ENCODE results near the gene OLR1.

Gene OLR1

GRCh38 chr12:10197879-10198278 is 25.9 kb upstream of the OLR1 start:
- TF ChIP-seq TAF1 (IDR thresholded peaks at IDR 0.05; ENCODE audit: borderline replicate concordance, insufficient read depth, low read length) (no peak), SIN3A (IDR thresholded peaks at IDR 0.05; ENCODE audit: borderline replicate concordance, insufficient read depth, low read length) (no peak), POLR2AphosphoS5 (IDR thresholded peaks at IDR 0.05; ENCODE audit: low read depth, low read length) (no peak)

GRCh38 chr12:10196210-10196609 is 24.3 kb upstream of the OLR1 start:
- TF ChIP-seq REST (IDR thresholded peaks at IDR 0.05; ENCODE audit: insufficient read depth in 1 of 2, low read depth in 2 of 2, low read length in 2 of 2) = no peak
- no peak for TF ChIP-seq POLR2AphosphoS5 (IDR thresholded peaks at IDR 0.05; ENCODE audit: low read depth, low read length)
- no peak for TF ChIP-seq FOXP2 (optimal IDR thresholded peaks at IDR 0.05; ENCODE audit: borderline replicate concordance, extremely low read depth, extremely low read length, insufficient read depth)
- no peak for TF ChIP-seq SIN3A (IDR thresholded peaks at IDR 0.05; ENCODE audit: borderline replicate concordance, insufficient read depth, low read length)
- no peak for TF ChIP-seq TAF1 (IDR thresholded peaks at IDR 0.05; ENCODE audit: borderline replicate concordance, insufficient read depth, low read length)

- no peak for TF ChIP-seq POLR2AphosphoS5 (IDR thresholded peaks at IDR 0.05; ENCODE audit: low read depth, low read length)
- TF ChIP-seq SIN3A (IDR thresholded peaks at IDR 0.05; ENCODE audit: borderline replicate concordance, insufficient read depth, low read length) = no peak
- no peak for TF ChIP-seq TAF1 (IDR thresholded peaks at IDR 0.05; ENCODE audit: borderline replicate concordance, insufficient read depth, low read length)
- TF ChIP-seq FOXP2 (optimal IDR thresholded peaks at IDR 0.05; ENCODE audit: borderline replicate concordance, extremely low read depth, extremely low read length, insufficient read depth) = no peak
- TF ChIP-seq REST (IDR thresholded peaks at IDR 0.05; ENCODE audit: insufficient read depth in 1 of 2, low read depth in 2 of 2, low read length in 2 of 2) = no peak
Measured at GRCh38 chr12:10194160-10194670, 22.3 kb upstream of the OLR1 start.

DNA sequence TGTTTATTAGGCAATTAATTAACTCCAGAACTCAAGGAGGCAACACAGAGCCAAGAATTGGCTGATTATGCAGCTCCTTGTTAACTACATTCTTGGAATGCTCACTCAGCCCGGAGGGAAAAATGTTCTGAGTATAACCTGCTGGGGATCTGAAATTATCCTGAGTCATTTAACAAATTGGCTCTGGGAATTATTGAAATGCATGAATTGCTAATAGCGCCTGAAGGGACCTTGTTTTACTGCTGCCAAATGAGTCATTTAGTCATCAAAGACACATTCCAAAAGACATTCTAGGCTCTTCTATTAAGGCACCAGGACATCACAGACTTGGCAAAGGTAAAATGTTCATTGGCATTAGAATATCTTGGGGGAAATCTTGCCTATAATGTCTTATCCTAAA is 19.9 kb upstream of the OLR1 start:
- TF ChIP-seq TAF1 (IDR thresholded peaks at IDR 0.05; ENCODE audit: borderline replicate concordance, insufficient read depth, low read length) = no peak
- no peak for TF ChIP-seq POLR2AphosphoS5 (IDR thresholded peaks at IDR 0.05; ENCODE audit: low read depth, low read length)
- no peak for TF ChIP-seq SIN3A (IDR thresholded peaks at IDR 0.05; ENCODE audit: borderline replicate concordance, insufficient read depth, low read length)

GRCh38 chr12:10190558-10191388 is 18.8 kb upstream of the OLR1 start:
- no peak for TF ChIP-seq FOXP2 (optimal IDR thresholded peaks at IDR 0.05; ENCODE audit: borderline replicate concordance, extremely low read depth, extremely low read length, insufficient read depth)
- no peak for TF ChIP-seq REST (IDR thresholded peaks at IDR 0.05; ENCODE audit: insufficient read depth in 1 of 2, low read depth in 2 of 2, low read length in 2 of 2)
- TF ChIP-seq SIN3A (IDR thresholded peaks at IDR 0.05; ENCODE audit: borderline replicate concordance, insufficient read depth, low read length) = no peak
- no peak for TF ChIP-seq POLR2AphosphoS5 (IDR thresholded peaks at IDR 0.05; ENCODE audit: low read depth, low read length)
- no peak for TF ChIP-seq TAF1 (IDR thresholded peaks at IDR 0.05; ENCODE audit: borderline replicate concordance, insufficient read depth, low read length)

- no peak for TF ChIP-seq SIN3A (IDR thresholded peaks at IDR 0.05; ENCODE audit: borderline replicate concordance, insufficient read depth, low read length)
- TF ChIP-seq FOXP2 (optimal IDR thresholded peaks at IDR 0.05; ENCODE audit: borderline replicate concordance, extremely low read depth, extremely low read length, insufficient read depth) = no peak
- no peak for TF ChIP-seq REST (IDR thresholded peaks at IDR 0.05; ENCODE audit: insufficient read depth in 1 of 2, low read depth in 2 of 2, low read length in 2 of 2)
- no peak for TF ChIP-seq POLR2AphosphoS5 (IDR thresholded peaks at IDR 0.05; ENCODE audit: low read depth, low read length)
- no peak for TF ChIP-seq TAF1 (IDR thresholded peaks at IDR 0.05; ENCODE audit: borderline replicate concordance, insufficient read depth, low read length)
Measured at GRCh38 chr12:10189653-10190052, 17.7 kb upstream of the OLR1 start.

Data from PFSK-1 (cell line).